OCI-LY7 (cell line): Measurements from ENCODE around the gene KIAA1217. TPM values are rescaled to one million over a fixed set of nuclear protein-coding genes. Genes with fewer than 3 reads are reported as not detected.

ENCODE experiments used
- BruUV-seq: library from RNA; stranded (reverse); fragments of 400-500 nt; replicated peaks from 2 replicates; lab custom pipeline; 2021; lab: Mats Ljungman, UMichigan
- CTCF ChIA-PET: fragments of 300-600 bp; sonication (Branson Sonifier 250); formaldehyde crosslinking; loops from one replicate; lab custom pipeline; 2022; ENCODE audit warnings: antibody characterized with exemption; ENCODE audit not compliant: unreplicated experiment; lab: Charles Lee
- POLR2A ChIA-PET: fragments of 300-600 bp; sonication (Branson Sonifier 250); formaldehyde crosslinking; loops from one replicate; lab custom pipeline; 2022; ENCODE audit warnings: antibody characterized with exemption; lab: Charles Lee
- DNase-seq: peaks from one replicate; pipeline ENCODE4 v3.0.0-alpha.2; 2015; ENCODE audit warnings: low spot score
- H2AFZ ChIP-seq: fragments of 200-600 bp; sonication (generic), shearing (Covaris generic); 2 replicates; pipeline ENCODE4 v1.6.1; 2014; ENCODE audit warnings: mild to moderate bottlenecking, antibody characterized with exemption, low read length, moderate library complexity
- H3K27ac ChIP-seq: fragments of 200-600 bp; sonication (generic); 2 replicates; pipeline ENCODE4 v1.5.1; 2014; ENCODE audit warnings: mixed run types, low read depth, mild to moderate bottlenecking, moderate library complexity, low read length, inconsistent platforms; ENCODE audit not compliant: poor library complexity, severe bottlenecking
- H3K36me3 ChIP-seq: fragments of 200-600 bp; sonication (generic); 2 replicates; pipeline ENCODE4 v1.6.1; 2014; ENCODE audit warnings: mild to moderate bottlenecking, antibody characterized with exemption, low read length, moderate library complexity, mixed read lengths; ENCODE audit not compliant: insufficient read depth
- H3K4me1 ChIP-seq: fragments of 200-600 bp; sonication (generic); 2 replicates; pipeline ENCODE4 v1.5.1; 2014; ENCODE audit warnings: mild to moderate bottlenecking, low read length; ENCODE audit not compliant: insufficient read depth, poor library complexity, severe bottlenecking
- H3K4me2 ChIP-seq: fragments of 200-600 bp; sonication (generic); 2 replicates; pipeline ENCODE4 v1.6.1; 2014; ENCODE audit warnings: mild to moderate bottlenecking, low read length
- H3K4me3 ChIP-seq: fragments of 200-600 bp; sonication (generic); 2 replicates; pipeline ENCODE4 v1.5.1; 2014; ENCODE audit warnings: mild to moderate bottlenecking, low read depth, low read length; ENCODE audit not compliant: poor library complexity, severe bottlenecking
- H3K79me2 ChIP-seq: fragments of 200-600 bp; sonication (generic); 2 replicates; pipeline ENCODE4 v1.6.1; 2016; ENCODE audit warnings: low read depth, mild to moderate bottlenecking, low read length, moderate library complexity, mixed read lengths; ENCODE audit not compliant: insufficient read depth
- H3K9me2 ChIP-seq: fragments of 200-600 bp; sonication (generic); 2 replicates; pipeline ENCODE4 v1.6.1; 2016; ENCODE audit warnings: mild to moderate bottlenecking, low read length, mixed read lengths; ENCODE audit not compliant: insufficient read depth
- H3K9me3 ChIP-seq: fragments of 200-600 bp; sonication (generic); 2 replicates; pipeline ENCODE4 v1.6.1; 2014; ENCODE audit warnings: mild to moderate bottlenecking, mixed run types, low read length, mixed read lengths
- H4K20me1 ChIP-seq: fragments of 200-600 bp; sonication (generic); 2 replicates; pipeline ENCODE4 v1.6.1; 2014; ENCODE audit warnings: mild to moderate bottlenecking, antibody characterized with exemption, low read length, moderate library complexity, mixed read lengths; ENCODE audit not compliant: insufficient read depth
- EZH2phosphoT487 ChIP-seq: fragments of 200-600 bp; sonication (generic); IDR thresholded peaks from 2 replicates; pipeline ENCODE4 v1.6.1; 2018; ENCODE audit warnings: low read depth, borderline replicate concordance, mild to moderate bottlenecking, mixed run types, antibody characterized with exemption, low read length, moderate library complexity, mixed read lengths
- intact Hi-C: fragments of 100-400 bp; cut with micrococcal nuclease; formaldehyde crosslinking; loops from one replicate; pipeline ENCODE4 v1.10.0; 2022; ENCODE audit not compliant: unreplicated experiment
- total RNA-seq, 2 experiments: library from RNA; depleted of rRNA in 1 of 2; stranded (reverse); fragments of >200 nt in 1 of 2; shearing (Covaris generic) in 1 of 2; gene quantifications; 2 replicates each; pipeline ENCODE4 v1.2.3, GENCODE V29; 2014 to 2022
- TF ChIP-seq, protein P1 (sequence below): fragments of 200-600 bp; sonication (generic); conservative IDR thresholded peaks from 2 replicates; pipeline ENCODE4 v1.5.1; 2014; ENCODE audit warnings: mild to moderate bottlenecking, antibody characterized with exemption, low read length, moderate library complexity, mixed read lengths

KIAA1217 gene
- total RNA-seq, 2 experiments from 2014 or later: not detected

DNA sequence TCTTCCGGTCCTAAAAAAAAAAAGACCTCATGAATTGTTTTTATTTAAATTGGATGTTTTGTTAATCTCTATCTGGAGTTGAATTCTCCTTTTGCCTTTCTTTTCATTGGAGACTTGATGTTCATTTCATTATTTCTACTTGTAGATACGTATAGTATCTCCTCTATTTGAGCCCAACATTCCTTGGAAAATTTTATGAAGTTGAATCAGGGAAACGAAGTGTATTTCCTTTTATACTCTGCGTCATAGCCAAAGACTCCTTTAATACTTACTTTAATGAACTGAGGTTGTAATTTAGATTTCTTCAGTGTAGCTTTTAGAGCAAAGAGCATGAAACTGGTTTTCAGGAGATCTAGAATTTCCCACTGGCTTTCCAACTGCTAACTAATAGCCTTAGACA, 132.4 kb downstream of the KIAA1217 start:
- TF ChIP-seq, protein P1, sequence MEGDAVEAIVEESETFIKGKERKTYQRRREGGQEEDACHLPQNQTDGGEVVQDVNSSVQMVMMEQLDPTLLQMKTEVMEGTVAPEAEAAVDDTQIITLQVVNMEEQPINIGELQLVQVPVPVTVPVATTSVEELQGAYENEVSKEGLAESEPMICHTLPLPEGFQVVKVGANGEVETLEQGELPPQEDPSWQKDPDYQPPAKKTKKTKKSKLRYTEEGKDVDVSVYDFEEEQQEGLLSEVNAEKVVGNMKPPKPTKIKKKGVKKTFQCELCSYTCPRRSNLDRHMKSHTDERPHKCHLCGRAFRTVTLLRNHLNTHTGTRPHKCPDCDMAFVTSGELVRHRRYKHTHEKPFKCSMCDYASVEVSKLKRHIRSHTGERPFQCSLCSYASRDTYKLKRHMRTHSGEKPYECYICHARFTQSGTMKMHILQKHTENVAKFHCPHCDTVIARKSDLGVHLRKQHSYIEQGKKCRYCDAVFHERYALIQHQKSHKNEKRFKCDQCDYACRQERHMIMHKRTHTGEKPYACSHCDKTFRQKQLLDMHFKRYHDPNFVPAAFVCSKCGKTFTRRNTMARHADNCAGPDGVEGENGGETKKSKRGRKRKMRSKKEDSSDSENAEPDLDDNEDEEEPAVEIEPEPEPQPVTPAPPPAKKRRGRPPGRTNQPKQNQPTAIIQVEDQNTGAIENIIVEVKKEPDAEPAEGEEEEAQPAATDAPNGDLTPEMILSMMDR: no peak
- no peak for TF ChIP-seq EZH2phosphoT487
- ChIA-PET CTCF (no interaction called here), POLR2A (no interaction called here)
- BruUV-seq: no TSS peak
- H3K4me2 ChIP-seq: no peak overlapping the region
- no peaks in the 10 kb centered on the region for H3K9me3 ChIP-seq
- H3K4me1 ChIP-seq: no peaks in the 10 kb centered on the region
- intact Hi-C loops: no loop called here
- no peak overlapping the region for H2AFZ ChIP-seq
- H3K36me3 ChIP-seq: no peaks in the 10 kb centered on the region
- no peaks in the 10 kb centered on the region for H3K79me2 ChIP-seq
- DNase-seq: no peak
- H3K4me3 ChIP-seq: no peak overlapping the region
- H4K20me1 ChIP-seq: no peaks in the 10 kb centered on the region
- no peak overlapping the region for H3K27ac ChIP-seq
- no peaks in the 10 kb centered on the region for H3K9me2 ChIP-seq

DNA sequence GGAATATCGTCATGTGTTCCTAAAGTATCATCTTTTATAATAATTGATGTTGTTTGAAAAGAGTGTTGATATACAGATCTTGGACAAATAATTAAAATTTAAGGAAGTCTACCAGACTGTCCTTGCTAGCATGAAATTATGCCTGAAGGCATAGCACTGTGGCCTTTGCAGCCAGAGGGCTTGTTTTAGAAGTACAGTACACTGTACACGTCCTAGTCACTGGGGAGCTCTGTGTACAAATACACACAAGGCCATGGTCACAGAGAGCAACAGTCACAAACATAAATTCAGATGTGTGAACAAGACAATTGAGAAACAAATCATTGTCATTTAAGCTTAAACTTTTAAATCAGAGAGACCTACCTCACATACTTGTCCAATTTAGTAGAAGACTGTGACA, 133.0 kb downstream of the KIAA1217 start:
- intact Hi-C loops: no loop called here
- H3K9me3 ChIP-seq: no peaks in the 10 kb centered on the region

DNA sequence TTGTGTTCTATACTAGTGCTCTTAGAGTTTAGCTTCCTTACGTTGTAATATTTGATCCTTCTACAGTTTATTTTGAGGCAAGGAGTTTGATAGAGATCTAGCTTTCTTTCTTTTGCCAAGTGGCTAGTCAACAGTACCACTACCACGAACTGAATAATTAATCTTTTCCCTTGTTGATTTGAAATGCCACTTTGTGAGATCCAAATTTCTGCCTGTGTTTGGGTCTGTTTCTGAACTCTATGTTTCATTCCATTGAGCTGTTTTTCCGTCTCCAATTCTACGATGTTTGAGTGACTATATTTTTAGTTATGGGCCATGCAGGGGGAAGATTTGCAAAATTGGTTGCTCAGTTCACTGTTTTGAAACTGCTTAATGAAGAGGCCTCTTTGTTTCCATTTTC, 134.7 kb downstream of the KIAA1217 start:
- Histone ChIP-seq H3K4me1 (no peaks in the 10 kb centered on the region), H3K79me2 (no peaks in the 10 kb centered on the region), H3K9me2 (no peaks in the 10 kb centered on the region), H3K36me3 (no peaks in the 10 kb centered on the region), H2AFZ (no peak overlapping the region), H3K27ac (no peak overlapping the region), H3K4me3 (no peak overlapping the region), H3K4me2 (no peak overlapping the region), H3K9me3 (no peaks in the 10 kb centered on the region), H4K20me1 (no peaks in the 10 kb centered on the region)
- no TSS peak for BruUV-seq
- ChIA-PET CTCF (no interaction called here), POLR2A (interaction anchor here (0.6 to 0.7 kb wide), 2 partner anchors 27 to 819 kb away, joined by 3 to 5 read pairs; no protein-coding TSS in a partner anchor)
- no peak for DNase-seq
- no peak for TF ChIP-seq EZH2phosphoT487
- intact Hi-C loops: no loop called here

More for the DNA sequence above, 133.0 kb downstream of the KIAA1217 start:
- H3K4me3 ChIP-seq: no peak overlapping the region
- ChIA-PET POLR2A (interaction anchor here (0.6 to 0.8 kb wide), 3 partner anchors 50 to 476 kb away, joined by 3 to 4 read pairs (median 3); no protein-coding TSS in a partner anchor), CTCF (no interaction called here)
- H3K79me2 ChIP-seq: no peaks in the 10 kb centered on the region
- H4K20me1 ChIP-seq: no peaks in the 10 kb centered on the region
- no peaks in the 10 kb centered on the region for H3K9me2 ChIP-seq
- H3K36me3 ChIP-seq: no peaks in the 10 kb centered on the region
- no peak overlapping the region for H3K4me2 ChIP-seq
- BruUV-seq: no TSS peak
- DNase-seq: no peak
- no peak overlapping the region for H2AFZ ChIP-seq
- TF ChIP-seq, protein P1: no peak
- no peak for TF ChIP-seq EZH2phosphoT487
- H3K27ac ChIP-seq: no peak overlapping the region
- no peaks in the 10 kb centered on the region for H3K4me1 ChIP-seq
